Measurements from ENCODE around the gene MYL12B. TPM values are rescaled to one million over a fixed set of nuclear protein-coding genes. Genes with fewer than 3 reads are reported as not detected.

Gene MYL12B
- total RNA-seq, 1 experiment from 2014 or later: 383 TPM

- H3K27ac ChIP-seq: no peak overlapping the region
- H3K9me2 ChIP-seq (ENCODE audit: insufficient read depth): no peaks in the 10 kb centered on the region
- DNase-seq: no peak
- H3K36me3 ChIP-seq (ENCODE audit: low read depth): no peaks in the 10 kb centered on the region
- no peaks in the 10 kb centered on the region for H3K79me2 ChIP-seq (ENCODE audit: low read depth)
- no peak overlapping the region for H3K4me3 ChIP-seq
- H3K27me3 ChIP-seq (ENCODE audit: insufficient read depth, low read depth): no peaks in the 10 kb centered on the region
- ChIA-PET CTCF (interaction anchor here (0.7 kb wide), 1 partner anchor 27 kb away, joined by 3 read pairs; no protein-coding TSS in a partner anchor), POLR2A (ENCODE audit: unreplicated experiment) (no interaction called here)
- H3K4me1 ChIP-seq (replicated peaks; ENCODE audit: insufficient read depth): no peaks in the 10 kb centered on the region
- H4K20me1 ChIP-seq (ENCODE audit: insufficient read depth): no peaks in the 10 kb centered on the region
- no peaks in the 10 kb centered on the region for H3K9me3 ChIP-seq (ENCODE audit: insufficient read depth, low read depth)
- no TSS peak for BruUV-seq (replicated peaks)
- no peak overlapping the region for H2AFZ ChIP-seq
- TF ChIP-seq CTCF (conservative IDR thresholded peaks at IDR 0.05): no peak
- no peak for TF ChIP-seq EZH2 (IDR thresholded peaks at IDR 0.05; ENCODE audit: low read depth)
- H3K4me2 ChIP-seq: no peak overlapping the region
- intact Hi-C loops (cut with micrococcal nuclease; ENCODE audit: unreplicated experiment): no loop called here
- no peaks in the 10 kb centered on the region for H3F3A ChIP-seq (ENCODE audit: insufficient read depth, low read depth)
These were observed 37.7 kb upstream of the MYL12B start for GRCh38 chr18:3224223-3224622.

- TF ChIP-seq CTCF (conservative IDR thresholded peaks at IDR 0.05) (no peak), EZH2 (IDR thresholded peaks at IDR 0.05; ENCODE audit: low read depth) (no peak)
- Histone ChIP-seq H3F3A (ENCODE audit: insufficient read depth, low read depth) (no peaks in the 10 kb centered on the region), H3K27ac (no peak overlapping the region), H3K36me3 (ENCODE audit: low read depth) (no peaks in the 10 kb centered on the region), H3K79me2 (ENCODE audit: low read depth) (no peaks in the 10 kb centered on the region), H3K9me3 (ENCODE audit: insufficient read depth, low read depth) (no peaks in the 10 kb centered on the region), H3K9me2 (ENCODE audit: insufficient read depth) (no peaks in the 10 kb centered on the region), H2AFZ (no peak overlapping the region), H3K27me3 (ENCODE audit: insufficient read depth, low read depth) (no peaks in the 10 kb centered on the region), H3K4me3 (no peak overlapping the region), H4K20me1 (ENCODE audit: insufficient read depth) (no peaks in the 10 kb centered on the region), H3K4me1 (replicated peaks; ENCODE audit: insufficient read depth) (0 out of 2 replicates have a peak, but pooled peaks cover 2% of the 10 kb centered on the region), H3K4me2 (no peak overlapping the region)
- CTCF ChIA-PET: no interaction called here
- BruUV-seq (replicated peaks): no TSS peak
- POLR2A ChIA-PET (ENCODE audit: unreplicated experiment): no interaction called here
- intact Hi-C loops (cut with micrococcal nuclease; ENCODE audit: unreplicated experiment): no loop called here
- DNase-seq: no peak
These were observed 36.3 kb upstream of the MYL12B start for GRCh38 chr18:3225588-3225987.

- Histone ChIP-seq H3K36me3 (ENCODE audit: low read depth) (no peaks in the 10 kb centered on the region), H3K9me2 (ENCODE audit: insufficient read depth) (no peaks in the 10 kb centered on the region), H4K20me1 (ENCODE audit: insufficient read depth) (no peaks in the 10 kb centered on the region), H3F3A (ENCODE audit: insufficient read depth, low read depth) (no peaks in the 10 kb centered on the region), H3K27me3 (ENCODE audit: insufficient read depth, low read depth) (no peaks in the 10 kb centered on the region), H3K9me3 (ENCODE audit: insufficient read depth, low read depth) (no peaks in the 10 kb centered on the region), H2AFZ (no peak overlapping the region), H3K4me1 (replicated peaks; ENCODE audit: insufficient read depth) (0 out of 2 replicates have a peak, but pooled peaks cover 4% of the 10 kb centered on the region), H3K4me3 (no peak overlapping the region), H3K4me2 (no peak overlapping the region), H3K27ac (no peak overlapping the region), H3K79me2 (ENCODE audit: low read depth) (no peaks in the 10 kb centered on the region)
- no peak for DNase-seq
- ChIA-PET POLR2A (ENCODE audit: unreplicated experiment) (no interaction called here), CTCF (interaction anchor here (0.6 kb wide), 1 partner anchor 772 kb away, joined by 3 read pairs; no protein-coding TSS in a partner anchor)
- no TSS peak for BruUV-seq (replicated peaks)
- intact Hi-C loops (cut with micrococcal nuclease; ENCODE audit: unreplicated experiment): no loop called here
- TF ChIP-seq EZH2 (IDR thresholded peaks at IDR 0.05; ENCODE audit: low read depth): no peak
- TF ChIP-seq CTCF (conservative IDR thresholded peaks at IDR 0.05): no peak
These were observed 35.9 kb upstream of the MYL12B start for GRCh38 chr18:3226048-3226447.

All from PC-9 (cell line).